HEK293T (cell line): Measurements from ENCODE around the gene CDH1.

ENCODE experiments used
- CTCF ChIA-PET: fragments of 350-600 bp; formaldehyde crosslinking; extraction: SDS; loops from one replicate; lab custom pipeline; 2021; ENCODE audit warnings: antibody characterized with exemption, inconsistent platforms; lab: Yijun Ruan, JAX
- POLR2A ChIA-PET: fragments of 350-600 bp; formaldehyde crosslinking; extraction: SDS; loops from one replicate; lab custom pipeline; 2020; ENCODE audit warnings: antibody characterized with exemption, inconsistent platforms; lab: Yijun Ruan, JAX
- DNase-seq: peaks from one replicate; pipeline ENCODE4 v3.0.0; 2012; ENCODE audit warnings: mixed read lengths; ENCODE audit errors: extremely low spot score
- ARNT ChIP-seq: fragments of 450-650 bp; IDR thresholded peaks from 2 replicates; pipeline ENCODE4 v1.6.1; 2017; ENCODE audit warnings: mild to moderate bottlenecking
- BHLHE40 ChIP-seq: fragments of 450-650 bp; IDR thresholded peaks from 2 replicates; pipeline ENCODE4 v1.6.1; 2016; ENCODE audit warnings: mild to moderate bottlenecking, moderate library complexity, borderline replicate concordance
- CTBP1 ChIP-seq: fragments of 450-650 bp; IDR thresholded peaks from 2 replicates; pipeline ENCODE4 v1.6.1; 2016; ENCODE audit warnings: borderline replicate concordance
- ELF4 ChIP-seq: fragments of 450-650 bp; IDR thresholded peaks from 2 replicates; pipeline ENCODE4 v1.6.1; 2017; ENCODE audit warnings: antibody characterized with exemption
- FOXA1 ChIP-seq: fragments of 450-650 bp; IDR thresholded peaks from 2 replicates; pipeline ENCODE4 v1.6.1; 2016; ENCODE audit warnings: mild to moderate bottlenecking
- FOXK2 ChIP-seq: fragments of 450-650 bp; IDR thresholded peaks from 2 replicates; pipeline ENCODE4 v1.6.1; 2016; ENCODE audit warnings: mild to moderate bottlenecking
- FOXM1 ChIP-seq: fragments of 450-650 bp; IDR thresholded peaks from 2 replicates; pipeline ENCODE4 v1.6.1; 2017; ENCODE audit warnings: mild to moderate bottlenecking, borderline replicate concordance
- HDGF ChIP-seq: fragments of 450-650 bp; IDR thresholded peaks from 2 replicates; pipeline ENCODE4 v1.6.1; 2017; ENCODE audit warnings: antibody characterized with exemption, borderline replicate concordance
- L3MBTL2 ChIP-seq: fragments of 450-650 bp; conservative IDR thresholded peaks from 2 replicates; pipeline ENCODE4 v1.6.1; 2016; ENCODE audit warnings: mild to moderate bottlenecking
- LEF1 ChIP-seq: fragments of 450-650 bp; IDR thresholded peaks from 2 replicates; pipeline ENCODE4 v1.6.1; 2017; ENCODE audit warnings: mild to moderate bottlenecking, borderline replicate concordance
- NFRKB ChIP-seq: fragments of 450-650 bp; IDR thresholded peaks from 2 replicates; pipeline ENCODE4 v1.6.1; 2016; ENCODE audit warnings: mild to moderate bottlenecking, moderate library complexity
- PKNOX1 ChIP-seq: fragments of 450-650 bp; IDR thresholded peaks from 2 replicates; pipeline ENCODE4 v1.6.1; 2016
- SP1 ChIP-seq: fragments of 450-650 bp; IDR thresholded peaks from 2 replicates; pipeline ENCODE4 v1.6.1; 2017
- SUZ12 ChIP-seq: fragments of 450-650 bp; IDR thresholded peaks from 2 replicates; pipeline ENCODE4 v1.6.1; 2016; ENCODE audit warnings: mild to moderate bottlenecking
- TARDBP ChIP-seq: fragments of 450-650 bp; IDR thresholded peaks from 2 replicates; pipeline ENCODE4 v1.6.1; 2016
- ZNF384 ChIP-seq: fragments of 450-650 bp; IDR thresholded peaks from 2 replicates; pipeline ENCODE4 v1.6.1; 2016

The CDH1 gene

DNA sequence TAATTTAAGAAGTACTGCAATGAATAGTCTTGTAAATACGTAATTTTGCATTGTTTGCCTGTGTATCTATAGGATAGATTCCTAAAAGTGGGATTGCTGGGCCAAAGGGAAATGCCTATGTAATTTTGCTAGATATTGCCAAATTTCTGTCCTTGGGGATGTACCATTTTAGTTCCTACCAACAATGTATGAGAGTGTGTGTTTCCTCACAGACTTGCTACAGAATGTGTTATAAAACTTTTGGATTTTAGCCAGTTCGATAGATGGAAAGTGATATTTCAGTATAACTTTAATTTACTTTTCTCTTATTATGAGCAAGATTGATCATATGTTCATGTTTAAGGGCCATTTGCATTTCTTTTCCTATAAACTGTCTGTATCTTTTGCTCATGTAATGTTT, 114.5 kb downstream of the CDH1 start:
- TF ChIP-seq ZNF384 = no peak
- no peak for TF ChIP-seq FOXM1
- TF ChIP-seq LEF1 = no peak
- no peak for TF ChIP-seq TARDBP
- TF ChIP-seq CTBP1 = no peak
- TF ChIP-seq PKNOX1 = no peak
- no peak for TF ChIP-seq BHLHE40
- no peak for TF ChIP-seq NFRKB
- no peak for TF ChIP-seq ARNT
- TF ChIP-seq SUZ12 = no peak
- no peak for TF ChIP-seq ELF4
- TF ChIP-seq FOXA1 = no peak
- TF ChIP-seq L3MBTL2 = no peak
- ChIA-PET CTCF (no interaction called here), POLR2A (no interaction called here)
- DNase-seq = no peak

DNA sequence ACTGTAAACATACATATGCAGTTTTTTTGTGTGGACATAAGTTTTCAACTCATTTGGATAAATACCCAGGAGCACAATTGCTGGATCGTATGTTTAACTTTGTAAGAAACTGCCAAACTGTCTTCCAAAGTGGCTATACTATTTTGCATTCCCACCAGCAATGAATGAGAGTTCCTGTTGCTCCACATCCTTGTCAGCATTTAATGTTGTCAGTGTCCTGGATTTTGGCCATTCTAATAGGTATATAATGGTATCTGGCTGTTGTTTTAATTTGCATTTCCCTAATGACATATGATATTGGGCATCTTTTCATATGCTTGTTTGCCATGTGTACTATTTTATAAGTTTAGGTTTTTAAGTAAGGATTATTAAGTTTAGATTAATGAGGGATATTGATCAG, 120.4 kb downstream of the CDH1 start:
- ChIA-PET POLR2A (no interaction called here), CTCF (no interaction called here)
- no peak for DNase-seq
- no peak for TF ChIP-seq PKNOX1
- TF ChIP-seq L3MBTL2 = no peak
- TF ChIP-seq FOXK2 = no peak
- no peak for TF ChIP-seq BHLHE40

DNA sequence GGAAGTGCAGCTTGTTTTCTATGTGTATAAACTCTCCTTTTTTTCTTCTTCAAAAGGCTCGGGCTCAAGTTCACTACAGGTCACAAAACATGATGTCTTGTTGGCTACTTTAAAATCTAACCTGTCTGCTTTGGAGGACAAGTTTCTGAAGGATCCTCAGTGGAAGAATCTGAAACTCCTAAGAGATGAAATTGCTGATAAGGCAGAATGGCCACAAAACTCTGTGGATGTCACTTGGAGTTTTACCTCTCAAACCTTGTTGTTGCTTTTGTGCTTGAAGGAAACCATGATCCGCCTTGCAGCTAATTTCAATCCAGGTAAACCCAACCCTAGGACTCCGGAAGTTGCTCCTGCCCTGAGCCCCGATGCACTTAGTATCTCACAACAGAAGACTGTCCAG, 122.7 kb downstream of the CDH1 start:
- POLR2A ChIA-PET = no interaction called here
- DNase-seq = no peak
- TF ChIP-seq FOXA1 (no peak), SP1 (no peak), CTBP1 (no peak), FOXK2 (no peak), HDGF (no peak), LEF1 (no peak), ZNF384 (no peak), ELF4 (no peak), TARDBP (no peak), ARNT (no peak), L3MBTL2 (no peak), NFRKB (no peak), SUZ12 (no peak), FOXM1 (no peak), BHLHE40 (no peak)
- CTCF ChIA-PET = no interaction called here

DNA sequence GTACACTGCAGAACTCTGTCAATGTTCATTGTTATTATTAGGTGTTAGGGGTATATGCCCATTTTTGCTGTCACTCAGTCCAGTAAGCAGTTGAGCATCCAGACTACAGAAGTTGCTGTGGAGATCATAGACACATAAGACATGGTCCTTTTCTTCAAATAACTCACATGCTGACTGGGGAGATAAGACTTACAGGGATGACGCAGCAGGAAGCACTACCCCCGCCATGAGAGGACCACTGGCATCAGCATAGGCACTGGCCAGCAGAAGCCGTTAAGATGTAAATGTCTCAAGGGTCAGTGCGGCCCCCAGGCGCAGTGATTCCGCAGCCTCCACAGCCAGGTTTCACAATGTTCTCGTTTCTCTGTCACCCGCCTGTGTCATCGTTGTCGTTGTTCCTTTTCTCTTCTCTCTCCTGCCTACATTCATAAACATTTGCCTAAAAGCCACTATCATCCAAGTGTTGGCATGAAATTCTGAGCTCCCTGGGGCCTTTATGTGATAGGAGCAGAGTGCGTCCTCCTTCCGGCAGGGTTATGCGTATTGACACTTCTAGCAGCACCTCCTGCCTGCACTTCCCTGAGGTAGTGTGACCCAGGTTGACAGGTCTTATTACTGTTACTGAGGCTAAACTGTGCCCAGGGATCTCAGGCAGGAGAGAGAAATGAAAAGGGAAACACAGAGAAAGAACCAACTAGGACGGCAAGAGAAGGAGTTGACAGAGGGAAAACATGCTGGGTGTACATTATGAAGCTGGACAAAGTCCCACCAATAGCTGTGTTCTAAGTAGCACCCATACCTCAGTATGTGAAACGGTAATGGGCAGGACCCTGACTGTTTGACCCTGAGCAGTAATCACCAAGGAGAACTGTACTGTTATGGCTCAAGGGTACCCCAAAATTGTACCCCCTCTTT, 124.1 kb downstream of the CDH1 start:
- TF ChIP-seq ZNF384 = no peak
- no peak for TF ChIP-seq ELF4
- TF ChIP-seq BHLHE40 = no peak
- no peak for TF ChIP-seq HDGF
- TF ChIP-seq CTBP1 = no peak
- no peak for TF ChIP-seq FOXM1
- no peak for TF ChIP-seq LEF1
- TF ChIP-seq FOXA1 = no peak
- TF ChIP-seq NFRKB = no peak
- no peak for TF ChIP-seq PKNOX1
- ChIA-PET CTCF (no interaction called here), POLR2A (no interaction called here)
- no peak for DNase-seq

- CTCF ChIA-PET = no interaction called here
- no peak for DNase-seq
- TF ChIP-seq HDGF (no peak), ZNF384 (no peak), FOXA1 (no peak), ARNT (no peak), BHLHE40 (no peak)
- POLR2A ChIA-PET = no interaction called here
Measured at GRCh38 chr16:68866933-68867332, 129.8 kb downstream of the CDH1 start.

DNA sequence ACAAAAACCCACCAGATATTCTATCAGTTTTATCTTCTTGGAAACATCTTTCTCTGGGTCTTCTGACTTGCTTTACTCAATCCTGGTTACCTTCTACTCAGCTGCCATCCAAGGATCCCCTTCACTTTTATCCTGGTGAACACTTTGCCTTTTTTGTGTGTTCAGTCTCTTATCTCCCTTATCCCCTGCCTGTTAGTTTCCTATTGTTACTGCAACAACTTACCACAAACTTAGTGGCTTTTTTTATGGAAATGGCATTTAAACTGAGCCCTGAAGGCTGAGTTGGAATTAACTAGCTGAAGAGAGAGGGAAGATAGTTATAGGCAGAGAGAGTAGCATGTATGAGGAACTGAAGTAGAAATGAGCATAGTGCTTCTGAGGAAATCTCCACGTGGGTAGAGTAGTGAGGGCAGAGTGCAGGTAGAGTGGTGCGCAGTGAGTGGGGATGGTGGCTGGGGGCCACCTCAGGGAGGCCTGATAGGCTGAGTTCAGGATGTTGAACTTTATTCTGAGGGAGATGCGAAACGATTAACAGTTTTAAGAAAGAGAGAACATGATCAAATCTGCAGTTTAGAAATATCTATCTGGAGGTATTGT, 132.5 kb downstream of the CDH1 start:
- DNase-seq = no peak
- POLR2A ChIA-PET = no interaction called here
- CTCF ChIA-PET = no interaction called here

More for the DNA sequence above, 132.5 kb downstream of the CDH1 start:
- no peak for TF ChIP-seq CTBP1
- TF ChIP-seq FOXA1 = no peak
- no peak for TF ChIP-seq ARNT
